GM19035 (cell line): ENCODE measurements around the gene COL18A1.
"Not testable (repeated sequence)": the region's sequence is repeated elsewhere in the genome, so short reads cannot be mapped to it uniquely, and the experiment has no call there.

Experiments
- ATAC-seq: cut with Tn5 transposase; IDR thresholded peaks from one replicate; pipeline ENCODE4 v1.9.1; 2021; ENCODE audit not compliant: unreplicated experiment

COL18A1 gene

GRCh38 chr21:45423968-45424853 lies 19.2 kb downstream of the COL18A1 start:
- no peak for ATAC-seq

- no peak for ATAC-seq
Measured at GRCh38 chr21:45424854-45425795, 20.2 kb downstream of the COL18A1 start.

GRCh38 chr21:45427331-45428271 lies 22.6 kb downstream of the COL18A1 start:
- no peak for ATAC-seq

GRCh38 chr21:45428534-45428933 lies 23.6 kb downstream of the COL18A1 start:
- no peak for ATAC-seq

GRCh38 chr21:45429221-45430175 lies 24.5 kb downstream of the COL18A1 start:
- ATAC-seq, result no peak

- no peak for ATAC-seq
Measured at GRCh38 chr21:45430521-45431501, 25.8 kb downstream of the COL18A1 start.

GRCh38 chr21:45431781-45432572 lies 27.0 kb downstream of the COL18A1 start:
- no peak for ATAC-seq

- no peak for ATAC-seq
Measured at GRCh38 chr21:45432575-45433255, 27.8 kb downstream of the COL18A1 start.

GRCh38 chr21:45433301-45433700 lies 28.3 kb downstream of the COL18A1 start:
- ATAC-seq, result no peak

GRCh38 chr21:45433911-45434644 lies 29.1 kb downstream of the COL18A1 start:
- no peak for ATAC-seq

- no peak for ATAC-seq
Measured at GRCh38 chr21:45434645-45435217, 29.8 kb downstream of the COL18A1 start.

GRCh38 chr21:45435405-45435981 lies 30.5 kb downstream of the COL18A1 start:
- no peak for ATAC-seq

- no peak for ATAC-seq
Measured at GRCh38 chr21:45436351-45437065, 31.5 kb downstream of the COL18A1 start.

- not testable (repeated sequence) for ATAC-seq
Measured at GRCh38 chr21:45437844-45438243, 32.9 kb downstream of the COL18A1 start.
